Neuron (in vitro differentiated cells): ENCODE measurements around the gene F8.

Experiments
- H2AFZ ChIP-seq: one replicate; pipeline ENCODE4 v1.6.1; 2013; ENCODE audit warnings: low read depth, mild to moderate bottlenecking, inconsistent platforms, low read length, moderate library complexity
- H3K27me3 ChIP-seq: one replicate; pipeline ENCODE4 v1.6.1; 2013; ENCODE audit warnings: low read length; ENCODE audit not compliant: insufficient read depth
- H3K36me3 ChIP-seq: one replicate; pipeline ENCODE4 v1.6.1; 2013; ENCODE audit warnings: low read length; ENCODE audit not compliant: insufficient read depth
- H3K4me1 ChIP-seq: one replicate; pipeline ENCODE4 v1.6.1; 2013; ENCODE audit warnings: low read length; ENCODE audit not compliant: insufficient read depth
- H3K4me3 ChIP-seq: 2 replicates; pipeline ENCODE4 v1.5.1; 2013; ENCODE audit warnings: mild to moderate bottlenecking, low read length, moderate library complexity
- H3K9me3 ChIP-seq: one replicate; pipeline ENCODE4 v1.6.1; 2013; ENCODE audit warnings: low read length

Gene F8

DNA sequence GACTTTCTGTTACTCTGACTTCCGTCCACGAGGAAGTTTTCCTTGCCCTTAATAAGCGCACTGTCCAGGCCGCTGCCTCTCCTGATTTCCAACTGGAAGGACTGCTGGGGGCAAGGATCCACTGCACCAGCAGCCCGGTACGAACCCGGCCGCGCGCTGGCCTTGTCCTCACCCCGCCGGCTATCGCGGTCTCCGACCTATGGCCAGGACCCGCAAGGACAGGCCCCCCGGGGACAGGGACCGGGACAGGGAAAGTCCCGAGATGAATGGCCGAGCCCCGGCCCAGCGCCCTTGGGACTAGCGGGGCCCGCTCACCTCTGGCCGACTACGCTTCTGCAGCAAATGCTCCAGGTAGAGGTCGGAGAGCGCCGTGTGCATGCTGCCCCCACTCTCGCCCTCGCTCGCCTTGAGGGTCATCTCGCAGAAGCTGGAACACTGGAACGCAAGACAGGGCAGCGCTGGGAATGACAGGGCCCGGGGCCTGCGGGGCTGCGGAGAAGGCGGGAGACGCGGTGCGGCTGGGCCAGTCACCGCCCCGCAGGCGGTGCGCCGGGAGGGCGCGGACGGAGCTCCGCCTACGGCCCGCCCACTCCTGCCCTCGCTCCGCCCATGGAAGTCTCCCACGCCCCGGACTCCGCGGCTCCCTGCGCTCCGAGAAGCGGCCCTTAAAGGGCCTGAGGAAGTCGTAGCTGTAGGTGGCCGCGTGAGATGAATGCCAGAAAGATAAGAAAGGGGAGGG, 217.4 kb downstream of the F8 start, which contains the start of gene MPP1:
Gene MPP1 (minus strand): TSS at position 529 of the 739 bp plus-strand sequence. CDS start 112 bp downstream, at position 417.
- peaks cover 34% of the 10 kb centered on the region for H3K27me3 ChIP-seq

GRCh38 chrX:154804261-154804956, 218.1 kb downstream of the F8 start:
- Histone ChIP-seq H3K4me1 (peaks cover 9% of the 10 kb centered on the region), H3K9me3 (peaks cover 3% of the 10 kb centered on the region), H2AFZ (no peak overlapping the region), H3K27me3 (peaks cover 34% of the 10 kb centered on the region), H3K4me3 (peak overlapping the region; percentile 45), H3K36me3 (no peaks in the 10 kb centered on the region)

More for the DNA sequence above, 217.4 kb downstream of the F8 start, which contains the start of gene MPP1:
- Histone ChIP-seq H2AFZ (no peak within 1 kb of the TSS), H3K4me3 (peak within 1 kb of the TSS; percentile 45), H3K9me3 (peaks cover 3% of the 10 kb centered on the region), H3K36me3 (no peaks in the 10 kb centered on the region), H3K4me1 (peaks cover 7% of the 10 kb centered on the region)

- H3K27me3 ChIP-seq = peaks cover 34% of the 10 kb centered on the region
- no peaks in the 10 kb centered on the region for H3K36me3 ChIP-seq
- no peak overlapping the region for H2AFZ ChIP-seq
- H3K4me3 ChIP-seq = no peak overlapping the region
- peaks cover 14% of the 10 kb centered on the region for H3K4me1 ChIP-seq
- H3K9me3 ChIP-seq = peaks cover 3% of the 10 kb centered on the region
Observed at GRCh38 chrX:154802947-154803346, 219.6 kb downstream of the F8 start.

DNA sequence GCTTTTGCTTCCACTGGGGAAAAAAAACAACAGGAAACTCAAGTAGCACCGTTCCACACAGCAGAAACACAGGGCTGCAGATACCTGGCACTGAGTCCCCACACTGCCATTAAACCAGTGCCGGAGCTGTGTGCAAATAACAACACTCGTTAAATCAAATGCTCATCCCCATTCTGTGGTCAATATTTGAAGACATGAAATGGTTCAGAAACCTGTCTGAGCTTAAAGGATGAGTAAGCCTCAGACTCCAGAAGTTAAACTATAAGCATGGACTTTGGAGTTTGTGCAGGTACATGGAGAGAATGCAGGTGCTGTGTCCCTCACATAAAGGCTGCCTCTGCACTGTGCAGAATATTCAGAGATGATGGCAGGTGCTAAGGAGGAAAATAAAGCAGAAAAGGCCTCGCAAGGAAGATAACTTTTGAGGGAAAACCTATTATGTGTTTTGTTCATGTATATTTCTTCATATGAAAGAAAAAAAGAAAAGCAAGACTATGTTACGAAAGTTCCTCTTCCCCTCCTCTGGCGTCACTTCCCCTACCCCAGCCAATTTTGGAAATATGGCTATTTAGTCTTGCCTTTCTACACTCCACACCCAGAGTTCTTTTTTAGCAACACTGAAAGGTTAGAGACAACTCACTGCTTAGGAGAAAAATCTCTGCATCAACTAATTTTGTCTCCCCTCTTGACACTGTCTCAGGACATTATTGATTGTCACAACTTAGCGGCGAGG, 221.9 kb downstream of the F8 start:
- H3K36me3 ChIP-seq = no peaks in the 10 kb centered on the region
- H3K4me3 ChIP-seq = no peak overlapping the region
- H2AFZ ChIP-seq = no peak overlapping the region
- H3K9me3 ChIP-seq = no peaks in the 10 kb centered on the region
- peaks cover 11% of the 10 kb centered on the region for H3K4me1 ChIP-seq
- peaks cover 29% of the 10 kb centered on the region for H3K27me3 ChIP-seq

DNA sequence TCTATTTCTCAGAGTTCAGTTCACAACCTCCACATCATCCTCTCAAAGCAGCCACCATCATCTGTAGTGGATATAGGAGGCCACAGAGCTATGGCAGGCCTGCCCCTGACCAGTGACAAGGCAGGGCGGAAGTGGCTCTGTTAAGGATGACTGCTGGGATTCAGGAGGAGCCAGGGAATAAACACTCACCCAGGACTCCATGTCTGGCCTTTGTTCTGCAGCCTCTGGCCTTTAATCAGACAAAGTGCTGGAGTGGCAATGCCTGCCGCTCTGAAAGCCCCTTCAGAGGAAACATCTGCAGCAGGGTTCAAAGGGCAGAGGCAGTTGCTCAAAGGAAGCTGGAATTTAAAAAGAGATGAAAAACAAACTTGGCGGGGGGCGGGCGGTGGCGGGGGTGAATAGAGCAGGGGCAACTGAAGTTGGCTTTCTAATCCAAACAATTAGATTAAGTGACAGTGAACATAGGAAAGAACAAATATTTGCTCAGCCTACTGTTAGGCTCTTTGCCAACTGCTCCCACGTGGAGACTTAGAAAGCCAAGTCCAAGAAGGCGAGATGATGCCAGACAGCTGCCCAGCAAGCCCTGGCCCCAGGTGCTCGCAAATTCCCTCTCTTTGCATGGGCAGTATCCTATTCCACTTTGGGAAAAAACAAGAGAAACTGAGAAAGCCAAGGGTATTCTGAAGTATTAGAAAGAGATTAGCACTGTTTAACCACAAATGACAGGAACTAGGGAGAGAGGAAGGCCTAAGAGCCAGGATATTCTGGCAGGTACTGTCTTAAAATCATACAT, 222.8 kb downstream of the F8 start:
- peaks cover 27% of the 10 kb centered on the region for H3K27me3 ChIP-seq
- no peak overlapping the region for H3K4me3 ChIP-seq
- H3K4me1 ChIP-seq = peaks cover 11% of the 10 kb centered on the region
- no peak overlapping the region for H2AFZ ChIP-seq
- no peaks in the 10 kb centered on the region for H3K36me3 ChIP-seq
- H3K9me3 ChIP-seq = no peaks in the 10 kb centered on the region

- Histone ChIP-seq H2AFZ (no peak overlapping the region), H3K9me3 (no peaks in the 10 kb centered on the region), H3K36me3 (no peaks in the 10 kb centered on the region), H3K4me1 (peaks cover 11% of the 10 kb centered on the region), H3K27me3 (peaks cover 9% of the 10 kb centered on the region), H3K4me3 (no peak overlapping the region)
Observed at GRCh38 chrX:154797006-154797405, 225.5 kb downstream of the F8 start.

GRCh38 chrX:154795016-154795415, 227.5 kb downstream of the F8 start:
- no peaks in the 10 kb centered on the region for H3K36me3 ChIP-seq
- H3K4me3 ChIP-seq = no peak overlapping the region
- no peak overlapping the region for H2AFZ ChIP-seq
- H3K9me3 ChIP-seq = no peaks in the 10 kb centered on the region
- H3K27me3 ChIP-seq = peaks cover 7% of the 10 kb centered on the region
- peaks cover 7% of the 10 kb centered on the region for H3K4me1 ChIP-seq

GRCh38 chrX:154793084-154793795, 229.3 kb downstream of the F8 start:
- Histone ChIP-seq H3K4me1 (no peaks in the 10 kb centered on the region), H3K4me3 (no peak overlapping the region), H2AFZ (no peak overlapping the region), H3K9me3 (no peaks in the 10 kb centered on the region), H3K36me3 (no peaks in the 10 kb centered on the region), H3K27me3 (peaks cover 7% of the 10 kb centered on the region)

GRCh38 chrX:154791939-154792338, 230.6 kb downstream of the F8 start:
- peaks cover 7% of the 10 kb centered on the region for H3K27me3 ChIP-seq
- H3K4me1 ChIP-seq = no peaks in the 10 kb centered on the region
- H3K36me3 ChIP-seq = no peaks in the 10 kb centered on the region
- no peaks in the 10 kb centered on the region for H3K9me3 ChIP-seq
- no peak overlapping the region for H3K4me3 ChIP-seq
- H2AFZ ChIP-seq = no peak overlapping the region

DNA sequence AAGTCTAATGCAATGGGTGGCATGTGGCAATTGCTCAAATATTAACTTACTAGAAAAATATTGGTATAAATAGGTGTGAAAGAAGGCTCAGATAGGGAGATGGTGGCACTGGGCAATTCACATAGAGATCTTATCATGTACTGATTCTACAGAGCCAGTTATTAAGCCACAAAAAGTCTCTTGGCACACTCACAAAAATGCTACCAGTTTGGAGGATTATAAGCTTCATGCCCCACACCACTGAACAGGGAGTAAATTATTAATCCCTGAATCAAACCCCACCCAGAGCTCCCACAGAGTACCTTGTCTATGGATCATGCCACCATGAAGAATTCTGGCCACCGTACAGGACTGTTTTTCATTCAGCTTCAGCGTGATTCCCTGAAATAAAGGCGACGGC, 231.1 kb downstream of the F8 start:
- H3K36me3 ChIP-seq = no peaks in the 10 kb centered on the region
- H3K27me3 ChIP-seq = peaks cover 7% of the 10 kb centered on the region
- no peaks in the 10 kb centered on the region for H3K4me1 ChIP-seq
- no peak overlapping the region for H2AFZ ChIP-seq
- no peak overlapping the region for H3K4me3 ChIP-seq
- no peaks in the 10 kb centered on the region for H3K9me3 ChIP-seq
